ENCODE measurements around the gene CAMSAP1. TPM values are rescaled to one million over a fixed set of nuclear protein-coding genes. Genes with fewer than 3 reads are reported as not detected.

CAMSAP1 gene
- total and polyA plus RNA-seq, 10 of the 15 experiments (the other 5 are each of a cell fraction or from before 2014, with no cell fraction given): 1.4 to 24.7 (median 8.0) TPM

- BruUV-seq (replicated peaks): no TSS peak
- Histone ChIP-seq H3K27me3 (replicated peaks in 1 of 2; ENCODE audit: control insufficient read depth in 2 of 2, insufficient read depth in 2 of 2, low read length in 1 of 2) (no peaks in the 10 kb centered on the region), H3K4me1 (ENCODE audit: control insufficient read depth, insufficient read depth, low read length) (peaks cover 19% of the 10 kb centered on the region), H3K9ac (ENCODE audit: control insufficient read depth, insufficient read depth, low read length) (no peak overlapping the region), H4K20me1 (ENCODE audit: control insufficient read depth, insufficient read depth) (no peaks in the 10 kb centered on the region), H3K9me3 (replicated peaks; ENCODE audit: control insufficient read depth, insufficient read depth, low read length) (no peaks in the 10 kb centered on the region; the same call in 2 of the 3 replicates), H3K79me2 (ENCODE audit: control insufficient read depth, insufficient read depth, low read length) (peaks cover 64% of the 10 kb centered on the region), H2AFZ (ENCODE audit: control insufficient read depth, low read depth, low read length) (no peak overlapping the region), H3K4me3 (no peak overlapping the region), H3K27ac (ENCODE audit: control insufficient read depth, insufficient read depth) (no peak overlapping the region), H3K36me3 (ENCODE audit: control insufficient read depth in 2 of 2, insufficient read depth in 2 of 2, low read length in 1 of 2) (no peaks in the 10 kb centered on the region; a peak in 1 of 4 replicates), H3K4me2 (ENCODE audit: control insufficient read depth, insufficient read depth) (no peak overlapping the region)
- ChIA-PET SMC1A (ENCODE audit: uncharacterized antibody, unreplicated experiment) (interaction anchor here (0.7 kb wide), 2 partner anchors 16 to 45 kb away, joined by 3 read pairs; no protein-coding TSS in a partner anchor), POLR2A (no interaction called here), CTCF (interaction anchor here (0.7 to 1.2 kb wide), 2 partner anchors 23 to 39 kb away, joined by 3 to 4 read pairs; no protein-coding TSS in a partner anchor), RAD21 (ENCODE audit: unreplicated experiment) (no interaction called here)
- DNase-seq (ENCODE audit: low read depth, low spot score): no peak
- WGBS (ENCODE audit: insufficient coverage, insufficient replicate concordance, low lambda C conversion rate, missing lambda C conversion rate): 92% methylated on average over 3 of the region's 3 CpGs
- TF ChIP-seq EP300 (IDR thresholded peaks at IDR 0.05; ENCODE audit: borderline replicate concordance in 1 of 2, control insufficient read depth in 1 of 2, low read depth in 2 of 2, low read length in 2 of 2) (no peak), BCLAF1 (IDR thresholded peaks at IDR 0.05) (no peak), JUNB (IDR thresholded peaks at IDR 0.05) (no peak), ETV6 (conservative IDR thresholded peaks at IDR 0.05 in 1 of 2, IDR thresholded peaks at IDR 0.05 in 1 of 2; ENCODE audit: borderline replicate concordance in 1 of 2, low read depth in 1 of 2) (no peak), ESRRA (IDR thresholded peaks at IDR 0.05; ENCODE audit: low read length) (no peak), SMC3 (IDR thresholded peaks at IDR 0.05; ENCODE audit: borderline replicate concordance, low read length) (no peak), JUND (IDR thresholded peaks at IDR 0.05; ENCODE audit: low read depth, low read length) (no peak), HDGF (IDR thresholded peaks at IDR 0.05) (no peak), PAX8 (IDR thresholded peaks at IDR 0.05) (no peak), PAX5 (IDR thresholded peaks at IDR 0.05; ENCODE audit: borderline replicate concordance, low read depth, low read length) (no peak), SREBF2 (IDR thresholded peaks at IDR 0.05; ENCODE audit: low read length) (no peak), IKZF1 (conservative IDR thresholded peaks at IDR 0.05) (no peak), SRF (IDR thresholded peaks at IDR 0.05; ENCODE audit: low read depth in 2 of 2, low read length in 2 of 2) (no peak), MAX (IDR thresholded peaks at IDR 0.05; ENCODE audit: low read depth, low read length) (no peak), TCF7 (IDR thresholded peaks at IDR 0.05; ENCODE audit: borderline replicate concordance) (no peak)
- TF ChIP-seq, protein P1, sequence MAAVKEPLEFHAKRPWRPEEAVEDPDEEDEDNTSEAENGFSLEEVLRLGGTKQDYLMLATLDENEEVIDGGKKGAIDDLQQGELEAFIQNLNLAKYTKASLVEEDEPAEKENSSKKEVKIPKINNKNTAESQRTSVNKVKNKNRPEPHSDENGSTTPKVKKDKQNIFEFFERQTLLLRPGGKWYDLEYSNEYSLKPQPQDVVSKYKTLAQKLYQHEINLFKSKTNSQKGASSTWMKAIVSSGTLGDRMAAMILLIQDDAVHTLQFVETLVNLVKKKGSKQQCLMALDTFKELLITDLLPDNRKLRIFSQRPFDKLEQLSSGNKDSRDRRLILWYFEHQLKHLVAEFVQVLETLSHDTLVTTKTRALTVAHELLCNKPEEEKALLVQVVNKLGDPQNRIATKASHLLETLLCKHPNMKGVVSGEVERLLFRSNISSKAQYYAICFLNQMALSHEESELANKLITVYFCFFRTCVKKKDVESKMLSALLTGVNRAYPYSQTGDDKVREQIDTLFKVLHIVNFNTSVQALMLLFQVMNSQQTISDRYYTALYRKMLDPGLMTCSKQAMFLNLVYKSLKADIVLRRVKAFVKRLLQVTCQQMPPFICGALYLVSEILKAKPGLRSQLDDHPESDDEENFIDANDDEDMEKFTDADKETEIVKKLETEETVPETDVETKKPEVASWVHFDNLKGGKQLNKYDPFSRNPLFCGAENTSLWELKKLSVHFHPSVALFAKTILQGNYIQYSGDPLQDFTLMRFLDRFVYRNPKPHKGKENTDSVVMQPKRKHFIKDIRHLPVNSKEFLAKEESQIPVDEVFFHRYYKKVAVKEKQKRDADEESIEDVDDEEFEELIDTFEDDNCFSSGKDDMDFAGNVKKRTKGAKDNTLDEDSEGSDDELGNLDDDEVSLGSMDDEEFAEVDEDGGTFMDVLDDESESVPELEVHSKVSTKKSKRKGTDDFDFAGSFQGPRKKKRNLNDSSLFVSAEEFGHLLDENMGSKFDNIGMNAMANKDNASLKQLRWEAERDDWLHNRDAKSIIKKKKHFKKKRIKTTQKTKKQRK (IDR thresholded peaks at IDR 0.05; ENCODE audit: low read depth, low read length): no peak
- TF ChIP-seq, protein P2, sequence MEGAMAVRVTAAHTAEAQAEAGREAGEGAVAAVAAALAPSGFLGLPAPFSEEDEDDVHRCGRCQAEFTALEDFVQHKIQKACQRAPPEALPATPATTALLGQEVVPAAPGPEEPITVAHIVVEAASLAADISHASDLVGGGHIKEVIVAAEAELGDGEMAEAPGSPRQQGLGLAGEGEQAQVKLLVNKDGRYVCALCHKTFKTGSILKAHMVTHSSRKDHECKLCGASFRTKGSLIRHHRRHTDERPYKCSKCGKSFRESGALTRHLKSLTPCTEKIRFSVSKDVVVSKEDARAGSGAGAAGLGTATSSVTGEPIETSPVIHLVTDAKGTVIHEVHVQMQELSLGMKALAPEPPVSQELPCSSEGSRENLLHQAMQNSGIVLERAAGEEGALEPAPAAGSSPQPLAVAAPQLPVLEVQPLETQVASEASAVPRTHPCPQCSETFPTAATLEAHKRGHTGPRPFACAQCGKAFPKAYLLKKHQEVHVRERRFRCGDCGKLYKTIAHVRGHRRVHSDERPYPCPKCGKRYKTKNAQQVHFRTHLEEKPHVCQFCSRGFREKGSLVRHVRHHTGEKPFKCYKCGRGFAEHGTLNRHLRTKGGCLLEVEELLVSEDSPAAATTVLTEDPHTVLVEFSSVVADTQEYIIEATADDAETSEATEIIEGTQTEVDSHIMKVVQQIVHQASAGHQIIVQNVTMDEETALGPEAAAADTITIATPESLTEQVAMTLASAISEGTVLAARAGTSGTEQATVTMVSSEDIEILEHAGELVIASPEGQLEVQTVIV (IDR thresholded peaks at IDR 0.05; ENCODE audit: borderline replicate concordance, partially characterized antibody): no peak
- ATAC-seq: no peak
- intact Hi-C loops (cut with micrococcal nuclease; ENCODE audit: unreplicated experiment): no loop called here
- in situ Hi-C loops (cut with MboI): no loop called here
- FAIRE-seq: no peak
Observed at GRCh38 chr9:135903358-135903656, 4.0 kb downstream of the CAMSAP1 start.
